Posterior vena cava (tissue), 2 donors: ENCODE results near the gene KIF26B. TPM values are rescaled to one million over a fixed set of nuclear protein-coding genes. Genes with fewer than 3 reads are reported as not detected.
"Not testable (repeated sequence)": the region's sequence is repeated elsewhere in the genome, so short reads cannot be mapped to it uniquely, and the experiment has no call there.

ENCODE experiments used
- DNase-seq: peaks from one replicate; pipeline ENCODE4 v3.0.0-alpha.2; 2020; ENCODE audit warnings: low spot score
- intact Hi-C, 2 donors: fragments of 100-400 bp; cut with DNase I; formaldehyde crosslinking; loops; one replicate each; pipeline versions ENCODE4 v1.14.1 to v1.14.2; 2022 to 2023
- total RNA-seq, 2 donors: library from RNA; stranded (reverse); fragmentation: NEBNext Ultra II Directional; extraction: Animal tissue kit (Norgen Biotek cat#: 25700); gene quantifications; one replicate each; pipeline ENCODE4 v1.2.1, GENCODE V29; 2021
- donor health status: DM: yes; HTN: yes; CAD: no.
- donor health status: DM: yes; HTN: yes; CAD: no.

The KIF26B gene
- total RNA-seq, 2 donors from 2014 or later = 0.62 to 0.65 TPM

GRCh38 chr1:245701631-245702030, 546.8 kb downstream of the KIF26B start:
- DNase-seq = no peak
- intact Hi-C loops = no loop called here

DNA sequence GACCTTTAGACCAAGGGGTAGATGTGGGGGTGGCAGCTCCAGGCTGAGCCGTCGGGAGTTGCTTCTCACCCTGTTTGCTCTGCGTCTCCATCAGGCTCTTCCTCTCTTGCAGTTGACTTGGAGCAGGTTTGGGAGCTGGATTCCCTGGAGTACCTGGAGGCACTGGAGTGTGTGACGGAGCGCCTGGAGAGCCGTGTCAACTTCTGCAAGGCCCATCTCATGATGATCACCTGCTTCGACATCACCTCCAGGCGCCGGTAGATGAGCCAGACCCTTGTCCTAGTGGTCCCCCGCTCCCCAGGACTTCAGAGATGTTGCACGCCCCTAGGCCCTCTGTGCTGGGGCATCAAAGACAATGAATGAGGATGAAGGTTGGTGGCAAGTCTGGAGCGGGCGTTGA, 547.6 kb downstream of the KIF26B start:
- DNase-seq = no peak
- intact Hi-C loops = no loop called here

GRCh38 chr1:245704341-245704740, 549.6 kb downstream of the KIF26B start:
- intact Hi-C loops = no loop called here
- DNase-seq = no peak

- no peak for DNase-seq
- intact Hi-C loops = no loop called here
These were observed 550.0 kb downstream of the KIF26B start for GRCh38 chr1:245704765-245705164.

- intact Hi-C loops = no loop called here
- no peak for DNase-seq
These were observed 553.2 kb downstream of the KIF26B start for GRCh38 chr1:245707941-245708340.

GRCh38 chr1:245710961-245711903, 556.4 kb downstream of the KIF26B start:
- intact Hi-C loops = no loop called here
- no peak for DNase-seq

- DNase-seq, intact Hi-C loops: not testable (repeated sequence)
These were observed 559.2 kb downstream of the KIF26B start for GRCh38 chr1:245714027-245714426.

- DNase-seq = no peak
- intact Hi-C loops = no loop called here
These were observed 560.5 kb downstream of the KIF26B start for GRCh38 chr1:245715291-245715701.

DNA sequence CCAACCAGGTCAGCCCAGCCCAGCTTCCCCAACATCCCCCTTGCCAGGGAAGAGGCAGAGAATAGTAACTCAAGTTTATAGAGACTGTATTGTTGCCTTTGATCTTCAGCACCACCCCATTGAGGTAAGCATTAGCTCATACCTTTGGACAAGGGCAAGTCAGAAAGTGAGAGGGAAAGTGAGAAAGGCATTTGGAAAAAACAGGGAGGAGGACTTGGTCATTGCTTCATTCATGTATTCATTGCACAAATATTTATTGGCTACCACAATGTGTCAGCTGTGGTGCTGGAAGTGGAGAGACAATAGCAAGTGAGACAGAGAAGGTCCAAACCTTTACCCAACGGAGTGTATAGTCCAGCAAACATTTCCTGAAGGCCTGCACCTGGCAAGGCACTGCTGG, 561.2 kb downstream of the KIF26B start:
- intact Hi-C loops = no loop called here
- DNase-seq = no peak

- intact Hi-C loops = no loop called here
- DNase-seq = no peak
These were observed 561.8 kb downstream of the KIF26B start for GRCh38 chr1:245716561-245716960.

DNA sequence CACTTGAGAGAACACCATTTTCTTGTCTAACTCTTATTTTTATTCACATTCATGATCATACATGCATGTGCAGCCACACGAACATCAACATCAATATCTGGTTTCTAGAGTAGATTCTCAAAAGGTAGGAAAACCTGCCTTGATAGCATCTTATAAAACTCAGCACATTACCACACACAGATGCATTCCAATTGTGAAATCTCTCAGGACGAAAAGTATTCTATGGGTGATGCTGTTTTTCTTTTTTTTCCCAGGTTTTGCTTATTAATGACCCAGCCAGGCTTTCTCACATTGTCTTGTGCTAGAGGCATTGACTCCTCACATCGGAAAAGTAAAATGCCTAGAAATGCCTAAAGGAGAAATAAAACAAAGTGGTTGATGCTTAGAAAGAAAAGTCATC, 562.8 kb downstream of the KIF26B start:
- intact Hi-C loops = no loop called here
- DNase-seq = no peak

DNA sequence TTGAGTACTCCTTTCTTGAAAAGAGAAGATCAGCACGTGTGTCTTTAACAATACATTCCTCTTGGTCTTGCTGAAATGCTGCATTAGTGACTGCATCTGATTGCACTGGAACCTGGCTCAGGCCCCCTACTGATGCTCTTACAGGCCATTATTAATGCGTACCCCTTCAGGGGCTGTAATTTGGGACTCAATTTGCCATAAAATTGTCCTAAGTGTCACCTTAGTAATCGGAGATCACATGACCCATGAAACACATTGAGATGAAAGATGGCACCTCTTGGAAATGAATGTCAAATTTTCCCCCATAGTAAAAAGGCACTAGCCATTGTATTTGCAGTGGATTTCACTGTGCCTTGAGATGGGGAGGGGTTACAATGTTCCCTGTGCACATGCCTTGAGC, 563.3 kb downstream of the KIF26B start:
- DNase-seq = no peak
- intact Hi-C loops = no loop called here

GRCh38 chr1:245718951-245719350, 564.2 kb downstream of the KIF26B start:
- no peak for DNase-seq
- intact Hi-C loops = no loop called here

GRCh38 chr1:245721488-245721887, 566.7 kb downstream of the KIF26B start:
- intact Hi-C loops = no loop called here
- DNase-seq = no peak

DNA sequence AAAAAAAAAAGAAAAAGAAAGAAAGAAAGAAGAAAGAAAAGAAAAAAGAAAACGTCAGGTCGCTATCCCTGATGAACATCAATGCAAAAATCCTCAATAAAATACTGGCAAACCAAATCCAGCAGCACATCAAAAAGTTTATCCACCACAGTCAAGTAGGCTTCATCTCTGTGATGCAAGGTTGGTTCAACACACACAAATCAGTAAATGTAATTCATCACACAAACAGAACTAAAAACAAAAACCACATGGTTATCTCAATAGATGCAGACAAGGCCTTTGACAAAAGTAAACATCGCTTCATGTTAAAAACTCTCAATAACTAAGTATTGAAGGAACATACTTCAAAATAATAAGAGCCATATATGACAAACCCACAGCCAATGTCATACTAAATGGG, 573.2 kb downstream of the KIF26B start:
- DNase-seq, intact Hi-C loops: not testable (repeated sequence)

- intact Hi-C loops = no loop called here
These were observed 576.0 kb downstream of the KIF26B start for GRCh38 chr1:245730801-245731200.

GRCh38 chr1:245740336-245740735, 585.6 kb downstream of the KIF26B start:
- DNase-seq, intact Hi-C loops: not testable (repeated sequence)

More at GRCh38 chr1:245730801-245731200, 576.0 kb downstream of the KIF26B start:
- DNase-seq = no peak

DNA sequence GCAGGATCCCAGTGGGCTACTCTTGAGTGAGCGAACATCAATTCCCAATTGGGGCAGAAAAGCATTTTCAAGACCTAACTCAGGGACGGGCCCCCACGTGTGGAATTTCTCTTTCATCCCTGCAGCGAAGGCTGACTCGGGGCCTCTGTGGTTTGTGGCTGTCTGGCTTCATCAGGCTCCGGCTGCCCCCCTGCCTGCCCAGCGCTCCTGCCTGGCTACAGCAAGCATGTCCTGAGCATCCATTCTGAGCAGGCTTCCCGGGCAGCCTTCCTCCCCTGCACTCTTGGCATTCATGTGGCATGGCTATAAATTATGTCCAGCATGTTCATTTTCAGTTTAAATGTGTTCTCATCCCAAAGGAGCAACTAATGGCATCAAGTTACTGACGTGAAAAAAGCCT, 588.1 kb downstream of the KIF26B start:
- DNase-seq = no peak
- intact Hi-C loops = no loop called here

DNA sequence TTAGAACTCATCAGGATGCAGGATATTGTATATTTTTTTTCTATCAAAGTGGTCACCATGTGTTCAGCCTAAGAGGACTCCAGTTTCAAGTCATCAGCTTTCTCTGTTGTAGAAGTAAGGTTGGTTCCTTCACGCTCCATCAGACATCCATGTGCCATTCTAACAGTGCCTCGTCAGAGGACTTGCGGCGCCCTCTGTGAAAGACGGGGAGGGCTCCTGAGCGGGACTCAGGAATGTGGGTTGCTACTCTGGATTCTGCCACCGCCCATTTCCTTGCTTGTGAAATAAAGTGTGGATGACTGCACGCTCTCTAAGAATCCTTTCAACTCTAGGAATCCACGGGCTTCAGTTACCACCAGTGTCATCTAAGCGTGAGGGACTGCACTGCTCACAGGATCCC, 593.5 kb downstream of the KIF26B start:
- no peak for DNase-seq
- intact Hi-C loops = no loop called here

DNA sequence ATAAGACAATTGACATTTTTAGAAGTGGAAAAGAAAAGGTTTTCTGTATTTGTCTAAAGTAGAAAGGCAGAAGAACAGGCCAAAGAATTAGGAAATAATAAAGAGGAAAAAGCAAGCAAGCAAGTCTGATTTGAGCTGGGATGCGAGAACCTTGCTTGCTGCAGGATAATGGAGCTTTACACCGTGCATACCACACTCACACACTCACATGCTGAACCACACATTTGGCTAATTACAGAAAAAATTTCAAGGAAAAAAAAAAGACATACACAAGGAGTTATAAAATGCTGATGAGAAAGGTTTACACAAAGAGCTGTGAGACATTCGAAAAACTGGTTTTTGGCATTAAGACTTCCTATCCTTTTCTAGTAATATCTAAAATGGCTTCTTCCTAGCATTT, 593.9 kb downstream of the KIF26B start:
- intact Hi-C loops = no loop called here
- DNase-seq = no peak

GRCh38 chr1:245749053-245749452, 594.3 kb downstream of the KIF26B start:
- intact Hi-C loops = no loop called here
- no peak for DNase-seq
